Ishikawa (cell line): ENCODE measurements around the gene TCF7.

Experiments used
- CEBPB ChIP-seq: IDR thresholded peaks from 2 replicates; pipeline ENCODE4 v1.6.1; 2012
- CREB1 ChIP-seq: IDR thresholded peaks from 2 replicates; pipeline ENCODE4 v1.6.1; 2012; ENCODE audit warnings: low read depth
- EGR1 ChIP-seq: IDR thresholded peaks from 2 replicates; pipeline ENCODE4 v1.6.1; 2012
- EP300 ChIP-seq: IDR thresholded peaks from 2 replicates; pipeline ENCODE4 v1.6.1; 2012; ENCODE audit warnings: borderline replicate concordance
- FOXM1 ChIP-seq: IDR thresholded peaks from 2 replicates; pipeline ENCODE4 v1.6.1; 2012; ENCODE audit warnings: low read depth, borderline replicate concordance
- NFIC ChIP-seq: IDR thresholded peaks from 2 replicates; pipeline ENCODE4 v1.6.1; 2012
- RAD21 ChIP-seq: IDR thresholded peaks from 2 replicates; pipeline ENCODE4 v1.6.1; 2012; ENCODE audit warnings: low read depth
- TAF1 ChIP-seq: IDR thresholded peaks from 2 replicates; pipeline ENCODE4 v1.6.1; 2012; ENCODE audit warnings: low read depth, mild to moderate bottlenecking
- TCF12 ChIP-seq: IDR thresholded peaks from 2 replicates; pipeline ENCODE4 v1.6.1; 2012; ENCODE audit warnings: low read depth
- TEAD4 ChIP-seq: IDR thresholded peaks from 2 replicates; pipeline ENCODE4 v1.6.1; 2012
- YY1 ChIP-seq: IDR thresholded peaks from 2 replicates; pipeline ENCODE4 v1.6.1; 2012; ENCODE audit warnings: low read depth
- ZBTB7A ChIP-seq: IDR thresholded peaks from 2 replicates; pipeline ENCODE4 v1.6.1; 2012; ENCODE audit warnings: low read depth
- TF ChIP-seq, protein P1 (sequence below): IDR thresholded peaks from 2 replicates; pipeline ENCODE4 v1.6.1; 2012
- TF ChIP-seq, protein P2 (sequence below): IDR thresholded peaks from 2 replicates; pipeline ENCODE4 v1.6.1; 2012; ENCODE audit warnings: low read depth, mild to moderate bottlenecking
- TF ChIP-seq, protein P3 (sequence below): IDR thresholded peaks from 2 replicates; pipeline ENCODE4 v1.6.1; 2012

TCF7 gene

DNA sequence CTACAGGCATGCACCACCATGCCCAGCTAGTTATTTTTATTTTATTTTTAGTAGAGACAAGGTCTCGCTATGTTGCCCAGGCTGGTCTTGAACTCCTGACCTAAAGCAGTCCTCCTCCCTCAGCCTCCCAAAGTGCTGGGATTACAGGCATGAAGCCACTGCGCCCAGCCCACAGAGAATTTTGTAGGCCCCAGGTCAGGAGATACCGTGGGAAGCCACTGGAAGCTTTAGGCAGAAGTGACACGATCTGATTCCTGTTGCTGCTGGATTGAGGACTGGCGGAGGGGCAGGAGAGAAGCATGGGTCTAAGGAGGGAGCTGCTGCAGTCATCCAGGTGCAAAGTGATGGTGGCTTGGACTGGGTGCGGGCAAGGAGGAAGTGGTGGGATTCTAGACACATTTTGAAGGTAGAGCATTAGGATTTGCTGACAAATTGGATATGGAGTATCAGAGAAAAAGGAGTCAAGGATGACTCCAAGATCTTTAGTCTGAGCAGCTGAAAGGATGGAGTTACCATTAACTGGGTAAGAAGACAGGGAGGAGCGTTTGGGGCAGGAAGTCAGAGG is 20.7 kb downstream of the TCF7 start:
- TF ChIP-seq FOXM1 (no peak), TAF1 (no peak), CREB1 (no peak)
- TF ChIP-seq, protein P1, sequence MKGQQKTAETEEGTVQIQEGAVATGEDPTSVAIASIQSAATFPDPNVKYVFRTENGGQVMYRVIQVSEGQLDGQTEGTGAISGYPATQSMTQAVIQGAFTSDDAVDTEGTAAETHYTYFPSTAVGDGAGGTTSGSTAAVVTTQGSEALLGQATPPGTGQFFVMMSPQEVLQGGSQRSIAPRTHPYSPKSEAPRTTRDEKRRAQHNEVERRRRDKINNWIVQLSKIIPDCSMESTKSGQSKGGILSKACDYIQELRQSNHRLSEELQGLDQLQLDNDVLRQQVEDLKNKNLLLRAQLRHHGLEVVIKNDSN: no peak
- TF ChIP-seq, protein P2, sequence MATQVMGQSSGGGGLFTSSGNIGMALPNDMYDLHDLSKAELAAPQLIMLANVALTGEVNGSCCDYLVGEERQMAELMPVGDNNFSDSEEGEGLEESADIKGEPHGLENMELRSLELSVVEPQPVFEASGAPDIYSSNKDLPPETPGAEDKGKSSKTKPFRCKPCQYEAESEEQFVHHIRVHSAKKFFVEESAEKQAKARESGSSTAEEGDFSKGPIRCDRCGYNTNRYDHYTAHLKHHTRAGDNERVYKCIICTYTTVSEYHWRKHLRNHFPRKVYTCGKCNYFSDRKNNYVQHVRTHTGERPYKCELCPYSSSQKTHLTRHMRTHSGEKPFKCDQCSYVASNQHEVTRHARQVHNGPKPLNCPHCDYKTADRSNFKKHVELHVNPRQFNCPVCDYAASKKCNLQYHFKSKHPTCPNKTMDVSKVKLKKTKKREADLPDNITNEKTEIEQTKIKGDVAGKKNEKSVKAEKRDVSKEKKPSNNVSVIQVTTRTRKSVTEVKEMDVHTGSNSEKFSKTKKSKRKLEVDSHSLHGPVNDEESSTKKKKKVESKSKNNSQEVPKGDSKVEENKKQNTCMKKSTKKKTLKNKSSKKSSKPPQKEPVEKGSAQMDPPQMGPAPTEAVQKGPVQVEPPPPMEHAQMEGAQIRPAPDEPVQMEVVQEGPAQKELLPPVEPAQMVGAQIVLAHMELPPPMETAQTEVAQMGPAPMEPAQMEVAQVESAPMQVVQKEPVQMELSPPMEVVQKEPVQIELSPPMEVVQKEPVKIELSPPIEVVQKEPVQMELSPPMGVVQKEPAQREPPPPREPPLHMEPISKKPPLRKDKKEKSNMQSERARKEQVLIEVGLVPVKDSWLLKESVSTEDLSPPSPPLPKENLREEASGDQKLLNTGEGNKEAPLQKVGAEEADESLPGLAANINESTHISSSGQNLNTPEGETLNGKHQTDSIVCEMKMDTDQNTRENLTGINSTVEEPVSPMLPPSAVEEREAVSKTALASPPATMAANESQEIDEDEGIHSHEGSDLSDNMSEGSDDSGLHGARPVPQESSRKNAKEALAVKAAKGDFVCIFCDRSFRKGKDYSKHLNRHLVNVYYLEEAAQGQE: no peak

DNA sequence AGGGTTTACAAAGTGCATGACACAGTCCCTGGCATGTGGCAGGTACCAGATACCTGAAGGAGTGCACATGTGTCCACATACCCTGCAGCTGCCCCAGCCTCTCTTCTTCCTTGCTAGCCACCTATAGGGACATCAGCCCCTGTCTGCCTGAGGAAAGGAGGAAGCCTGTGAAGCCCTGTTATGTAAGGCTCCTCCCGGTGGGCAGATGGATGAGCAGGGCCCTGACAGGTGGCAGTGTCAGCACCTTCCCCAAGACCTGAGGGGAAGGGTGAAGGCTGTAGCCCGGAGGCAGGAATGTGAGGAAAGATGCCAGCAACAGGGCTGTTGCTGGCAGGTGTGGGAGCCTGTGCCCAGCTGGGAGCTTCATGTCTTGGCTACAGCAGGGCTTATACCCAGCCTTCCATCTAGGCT is 21.7 kb downstream of the TCF7 start:
- TF ChIP-seq TEAD4 (no peak), FOXM1 (no peak), TAF1 (no peak), YY1 (no peak), RAD21 (no peak), CREB1 (no peak), EP300 (no peak), ZBTB7A (no peak), CEBPB (no peak), NFIC (no peak), TCF12 (no peak), EGR1 (no peak)
- TF ChIP-seq, protein P1: no peak
- TF ChIP-seq, protein P2: no peak
- TF ChIP-seq, protein P3, sequence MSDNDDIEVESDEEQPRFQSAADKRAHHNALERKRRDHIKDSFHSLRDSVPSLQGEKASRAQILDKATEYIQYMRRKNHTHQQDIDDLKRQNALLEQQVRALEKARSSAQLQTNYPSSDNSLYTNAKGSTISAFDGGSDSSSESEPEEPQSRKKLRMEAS: no peak

DNA sequence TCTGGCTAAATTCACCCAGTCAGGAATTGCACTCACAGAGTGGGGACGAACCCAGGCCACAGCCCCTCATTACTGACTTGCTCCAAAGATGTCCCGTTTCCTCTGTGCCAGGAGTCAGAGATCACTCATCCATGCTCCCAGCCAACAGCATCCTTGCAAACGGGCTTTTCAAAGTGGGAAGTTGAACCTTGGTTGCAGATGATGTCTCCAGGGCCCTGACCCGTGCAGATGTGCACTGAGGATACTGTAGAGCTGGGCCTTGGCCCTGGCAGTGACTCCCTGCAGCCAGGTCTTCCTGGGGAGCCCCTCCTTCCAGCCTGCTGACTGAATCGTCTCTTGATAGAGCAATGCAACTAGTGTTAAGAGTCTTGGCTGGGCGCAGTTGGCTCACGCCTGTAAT is 22.3 kb downstream of the TCF7 start:
- TF ChIP-seq TCF12 (no peak), TEAD4 (no peak), CREB1 (no peak), ZBTB7A (no peak), TAF1 (no peak), CEBPB (no peak), EGR1 (no peak), EP300 (no peak), NFIC (no peak), RAD21 (no peak), FOXM1 (no peak), YY1 (no peak)
- TF ChIP-seq, protein P1: no peak
- TF ChIP-seq, protein P2: no peak
- TF ChIP-seq, protein P3: no peak
